Measurements from ENCODE around the gene ARHGEF12.

The ARHGEF12 gene

GRCh38 chr11:120509346-120510053 is 173.3 kb downstream of the ARHGEF12 start:
- no peak overlapping the region for H3K4me3 ChIP-seq (ENCODE audit: low read length)
- TF ChIP-seq ZNF274 (IDR thresholded peaks at IDR 0.05; ENCODE audit: low read depth, low read length) = no peak

GRCh38 chr11:120510406-120511115 is 174.3 kb downstream of the ARHGEF12 start:
- no peak overlapping the region for H3K4me3 ChIP-seq (ENCODE audit: low read length)
- TF ChIP-seq ZNF274 (IDR thresholded peaks at IDR 0.05; ENCODE audit: low read depth, low read length) = no peak

GRCh38 chr11:120511116-120511819 is 175.1 kb downstream of the ARHGEF12 start, which contains the start of gene GRIK4:
TSS of gene GRIK4 (plus strand) at chr11:120511748. CDS start at chr11:120660319, 148,571 bp downstream.
- no peak for TF ChIP-seq ZNF274 (IDR thresholded peaks at IDR 0.05; ENCODE audit: low read depth, low read length)
- H3K4me3 ChIP-seq (ENCODE audit: low read length) = peak within 1 kb of the TSS; percentile 29; the same call in 1 of the 2 replicates

- TF ChIP-seq ZNF274 (IDR thresholded peaks at IDR 0.05; ENCODE audit: low read depth, low read length) = no peak
- peak overlapping the region; percentile 27; the same call in 1 of the 2 replicates for H3K4me3 ChIP-seq (ENCODE audit: low read length)
Observed at GRCh38 chr11:120511820-120512738, 175.9 kb downstream of the ARHGEF12 start.

GRCh38 chr11:120512739-120513435 is 176.7 kb downstream of the ARHGEF12 start:
- no peak for TF ChIP-seq ZNF274 (IDR thresholded peaks at IDR 0.05; ENCODE audit: low read depth, low read length)
- H3K4me3 ChIP-seq (ENCODE audit: low read length) = no peak overlapping the region

- no peak overlapping the region for H3K4me3 ChIP-seq (ENCODE audit: low read length)
- TF ChIP-seq ZNF274 (IDR thresholded peaks at IDR 0.05; ENCODE audit: low read depth, low read length) = no peak
Observed at GRCh38 chr11:120513436-120514315, 177.5 kb downstream of the ARHGEF12 start.

- no peak overlapping the region for H3K4me3 ChIP-seq (ENCODE audit: low read length)
- TF ChIP-seq ZNF274 (IDR thresholded peaks at IDR 0.05; ENCODE audit: low read depth, low read length) = no peak
Observed at GRCh38 chr11:120514541-120515121, 178.4 kb downstream of the ARHGEF12 start.

- TF ChIP-seq ZNF274 (IDR thresholded peaks at IDR 0.05; ENCODE audit: low read depth, low read length) = no peak
Observed at GRCh38 chr11:120515186-120515723, 179.0 kb downstream of the ARHGEF12 start.

GRCh38 chr11:120516461-120517389 is 180.5 kb downstream of the ARHGEF12 start:
- no peak overlapping the region for H3K4me3 ChIP-seq (ENCODE audit: low read length)
- no peak for TF ChIP-seq ZNF274 (IDR thresholded peaks at IDR 0.05; ENCODE audit: low read depth, low read length)

More at GRCh38 chr11:120515186-120515723, 179.0 kb downstream of the ARHGEF12 start:
- no peak overlapping the region for H3K4me3 ChIP-seq (ENCODE audit: low read length)

- TF ChIP-seq ZNF274 (IDR thresholded peaks at IDR 0.05; ENCODE audit: low read depth, low read length) = no peak
Observed at GRCh38 chr11:120517390-120517761, 181.2 kb downstream of the ARHGEF12 start.

More at GRCh38 chr11:120517390-120517761, 181.2 kb downstream of the ARHGEF12 start:
- no peak overlapping the region for H3K4me3 ChIP-seq (ENCODE audit: low read length)

Measured in GM08714 (cell line).